ENCODE measurements around the gene LILRA5.
"Not testable (repeated sequence)": the region's sequence is repeated elsewhere in the genome, so short reads cannot be mapped to it uniquely, and the experiment has no call there.

The LILRA5 gene

GRCh38 chr19:54299515-54299914, 13.5 kb downstream of the LILRA5 start:
- no peak for DNase-seq

DNA sequence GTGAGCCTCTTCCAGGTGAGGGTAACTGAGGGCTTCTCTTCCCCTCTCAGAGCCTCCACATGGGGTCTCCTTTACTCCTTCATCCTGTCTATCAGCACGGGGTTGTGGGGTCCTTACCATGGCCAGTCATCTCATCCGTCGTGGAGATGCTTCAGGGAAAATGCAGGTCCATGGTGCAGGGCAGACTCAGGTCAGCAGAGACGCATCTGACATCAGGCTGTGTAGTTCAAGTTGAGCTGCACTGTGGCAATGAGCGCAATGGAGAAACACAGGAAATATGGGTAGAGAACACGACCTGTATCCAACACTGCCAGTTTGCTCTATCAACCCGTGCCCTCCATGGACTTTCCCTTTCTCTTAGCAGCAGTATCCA, 13.9 kb downstream of the LILRA5 start:
- no peak for DNase-seq

DNA sequence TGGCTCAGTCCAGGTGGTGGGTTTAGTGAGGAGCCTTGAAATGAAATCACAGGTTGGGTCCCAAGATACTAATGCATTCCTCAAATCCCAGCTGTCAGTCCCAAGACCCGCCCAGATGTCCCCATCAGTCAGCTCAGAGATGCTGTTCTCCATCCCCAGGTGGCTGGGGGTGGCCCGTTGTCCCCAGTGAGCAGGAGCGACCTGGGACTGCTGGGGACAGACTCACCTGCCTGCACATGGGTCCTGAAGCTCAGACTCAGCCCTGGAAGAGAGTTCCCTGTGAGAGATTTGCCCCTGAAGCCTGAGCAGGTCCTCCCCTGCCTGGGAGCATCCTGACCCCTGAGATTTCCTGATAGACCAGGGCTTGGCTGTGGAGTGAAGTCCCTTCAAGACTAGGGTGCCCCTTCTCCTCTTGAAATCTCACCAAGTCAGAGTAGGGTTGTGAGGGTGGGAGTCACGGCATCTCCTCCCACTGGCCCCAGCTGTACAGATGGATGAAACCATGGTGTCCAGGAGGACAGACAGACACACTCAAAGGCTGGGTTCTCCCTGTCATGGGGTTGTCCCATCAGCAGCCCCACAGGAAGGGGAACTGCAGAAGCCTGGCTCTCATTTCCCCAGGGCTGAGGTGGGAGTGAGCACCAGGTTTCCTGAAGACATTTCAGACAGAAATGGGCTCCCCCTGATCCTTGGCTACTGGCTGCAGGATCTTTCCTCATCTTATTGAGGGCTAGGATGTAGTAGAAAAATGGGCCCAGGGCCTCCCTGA, 14.4 kb downstream of the LILRA5 start:
- no peak for DNase-seq

- no peak for DNase-seq
Observed at GRCh38 chr19:54297759-54298305, 15.1 kb downstream of the LILRA5 start.

- no peak for DNase-seq
Observed at GRCh38 chr19:54294539-54294938, 18.4 kb downstream of the LILRA5 start.

GRCh38 chr19:54289160-54289559, 23.8 kb downstream of the LILRA5 start:
- not testable (repeated sequence) for DNase-seq

GRCh38 chr19:54287456-54287855, 25.5 kb downstream of the LILRA5 start:
- no peak for DNase-seq

DNA sequence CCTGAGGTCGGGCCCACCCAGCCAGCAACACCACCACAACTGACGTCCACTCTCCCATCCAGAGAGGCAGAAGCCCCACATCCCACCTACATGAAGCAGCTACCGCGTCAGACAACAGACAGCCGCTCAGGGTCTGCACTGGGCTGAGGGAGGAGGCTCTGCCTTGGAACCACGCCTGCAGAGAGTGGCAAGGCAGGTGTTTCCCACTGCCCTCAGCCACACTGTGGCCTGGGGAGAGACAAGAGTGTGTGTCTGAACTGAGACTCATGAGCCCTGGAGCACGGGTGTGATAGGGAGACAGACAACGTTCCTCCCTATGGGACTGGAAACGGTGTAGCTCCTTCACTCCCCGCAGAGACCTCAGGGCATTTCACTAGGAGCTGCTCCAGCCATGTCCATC, 26.7 kb downstream of the LILRA5 start:
- not testable (repeated sequence) for DNase-seq

DNA sequence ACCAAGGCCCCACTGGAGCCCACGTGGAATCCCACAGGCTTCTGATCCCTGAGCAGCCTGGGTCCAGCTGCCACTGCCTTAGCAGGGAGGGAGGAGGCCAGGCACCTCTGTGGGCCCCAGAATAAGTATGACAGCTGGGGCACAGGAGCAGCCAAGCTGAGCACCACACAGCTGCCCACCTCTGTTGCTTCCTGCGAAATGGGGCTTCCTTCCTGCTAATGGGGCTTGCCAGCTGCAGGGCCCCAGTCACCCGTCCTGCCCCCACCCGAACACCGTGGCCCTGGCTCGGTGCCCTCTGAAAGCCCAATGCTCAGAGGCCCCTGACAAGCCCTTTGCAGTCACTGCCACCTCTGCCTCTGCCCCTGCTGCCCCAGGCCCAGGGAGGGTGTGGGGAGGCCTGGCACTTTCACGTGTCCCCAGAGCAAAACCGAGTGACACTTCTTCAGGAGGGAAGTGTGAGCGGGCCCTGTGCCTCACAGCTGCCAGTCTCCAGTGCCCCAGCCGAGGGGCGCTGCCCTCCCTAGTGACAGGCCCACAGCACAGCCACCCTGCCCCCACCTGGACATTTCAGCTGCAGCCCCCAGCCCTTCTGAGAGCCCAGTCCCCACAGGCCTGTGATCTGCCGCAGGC, 27.4 kb downstream of the LILRA5 start:
- DNase-seq = not testable (repeated sequence)

DNA sequence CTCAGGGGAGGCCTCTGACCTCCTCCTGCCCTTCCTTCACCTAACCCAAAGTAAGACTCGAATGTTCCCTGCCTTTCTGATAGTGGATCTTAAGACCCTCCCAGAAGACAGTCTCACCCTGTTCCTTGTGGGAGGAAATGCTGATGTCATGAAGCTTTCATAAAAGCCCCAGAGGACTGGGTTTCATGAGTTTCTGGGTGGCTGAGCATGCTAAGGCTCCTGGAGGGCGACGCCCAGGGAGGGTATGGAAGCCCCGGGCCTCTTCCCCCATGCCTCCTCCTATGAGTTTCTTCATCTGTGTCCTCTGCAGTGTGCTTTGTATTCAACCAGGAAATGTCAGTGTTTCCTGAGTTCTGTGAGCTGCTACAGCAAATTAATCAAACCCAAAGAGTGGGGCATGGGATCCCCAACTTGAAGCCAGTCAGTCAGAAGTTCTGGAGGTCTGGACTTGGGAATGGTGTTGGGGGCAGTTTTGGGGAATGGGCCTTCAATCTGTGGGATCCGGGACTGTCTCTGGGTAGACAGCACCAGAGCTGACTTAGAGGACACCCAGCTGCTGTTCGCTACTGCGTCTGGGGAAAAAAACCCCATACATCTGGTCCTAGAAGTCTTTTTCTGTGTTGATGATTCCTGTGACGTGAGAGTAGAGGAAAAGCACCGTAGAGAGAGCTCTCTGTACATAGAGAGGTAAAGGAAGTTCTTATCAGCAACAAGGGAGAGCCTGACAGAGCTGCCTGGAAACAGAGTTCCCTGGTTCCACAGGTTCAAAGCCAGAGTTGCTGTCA, 30.1 kb downstream of the LILRA5 start:
- no peak for DNase-seq

DNA sequence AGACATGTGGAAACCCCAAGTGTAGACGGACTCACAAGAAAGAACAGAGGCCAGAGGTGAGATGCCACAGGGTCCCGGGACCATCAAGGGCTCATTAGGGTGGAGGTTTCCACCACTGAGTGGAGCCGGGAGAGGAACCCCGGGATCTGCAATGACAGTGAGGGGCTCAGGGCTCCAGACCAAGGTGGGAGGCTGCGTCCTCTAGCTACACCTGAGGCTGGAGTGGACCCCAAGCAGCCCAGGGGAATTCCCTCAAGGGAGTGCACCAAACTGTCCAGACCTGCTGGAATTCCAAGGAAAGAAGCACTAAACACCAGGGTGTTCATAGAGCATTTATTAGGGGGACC, 31.3 kb downstream of the LILRA5 start:
- DNase-seq = not testable (repeated sequence)

- no peak for DNase-seq
Observed at GRCh38 chr19:54281007-54281728, 31.8 kb downstream of the LILRA5 start, which contains the start of gene LILRB2. Gene LILRB2 (minus strand): TSS chr19:54281110. CDS start chr19:54280496, 614 bp downstream.

- not testable (repeated sequence) for DNase-seq
Observed at GRCh38 chr19:54280441-54280840, 32.5 kb downstream of the LILRA5 start.

DNA sequence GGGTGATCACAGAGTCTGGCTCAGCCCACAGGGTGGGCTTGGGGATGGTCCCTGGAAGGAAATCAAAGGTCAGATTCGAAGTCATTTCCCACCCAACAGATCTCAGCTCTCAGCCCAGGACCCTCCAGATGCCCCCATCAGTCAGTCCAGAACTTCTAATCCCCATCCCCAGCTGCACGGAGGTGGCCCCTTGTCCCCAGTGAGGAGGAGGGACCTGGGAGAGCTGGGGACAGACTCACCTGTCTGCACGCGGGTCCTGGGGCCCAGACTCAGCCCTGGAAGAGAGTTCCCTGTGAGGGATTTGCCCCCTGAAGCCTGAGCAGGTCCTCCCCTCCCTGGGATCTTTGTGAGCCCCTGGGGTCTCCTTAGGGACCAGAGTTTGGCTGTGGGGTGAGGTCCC, 32.9 kb downstream of the LILRA5 start:
- not testable (repeated sequence) for DNase-seq

- DNase-seq = no peak
Observed at GRCh38 chr19:54279406-54279962, 33.5 kb downstream of the LILRA5 start.

GRCh38 chr19:54278571-54279195, 34.3 kb downstream of the LILRA5 start:
- DNase-seq = not testable (repeated sequence)

DNA sequence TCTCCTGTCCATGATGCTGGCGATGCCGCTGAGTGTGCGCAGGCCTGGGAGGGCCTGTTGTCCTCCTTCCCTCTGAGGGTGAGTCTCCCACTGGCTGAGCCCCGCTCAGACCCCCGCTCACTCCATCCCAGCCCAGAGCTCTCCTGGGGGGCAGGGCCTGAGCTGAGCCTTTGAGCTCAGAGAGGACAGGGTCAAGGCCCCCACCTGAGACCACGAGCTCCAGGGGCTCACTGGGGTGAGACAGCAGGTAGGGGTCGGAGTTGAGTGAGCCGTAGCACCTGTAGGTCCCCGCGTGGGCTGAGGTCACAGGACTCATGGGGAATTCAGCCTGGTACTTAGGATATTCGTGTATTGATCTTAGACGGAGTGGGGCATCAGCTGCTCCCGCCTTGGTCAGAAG, 34.9 kb downstream of the LILRA5 start:
- not testable (repeated sequence) for DNase-seq

GRCh38 chr19:54277111-54277615, 35.8 kb downstream of the LILRA5 start:
- DNase-seq = not testable (repeated sequence)

- no peak for DNase-seq
Observed at GRCh38 chr19:54275951-54276350, 37.0 kb downstream of the LILRA5 start.

- not testable (repeated sequence) for DNase-seq
Observed at GRCh38 chr19:54274516-54274915, 38.5 kb downstream of the LILRA5 start.

- no peak for DNase-seq
Observed at GRCh38 chr19:54273821-54274220, 39.1 kb downstream of the LILRA5 start.

DNA sequence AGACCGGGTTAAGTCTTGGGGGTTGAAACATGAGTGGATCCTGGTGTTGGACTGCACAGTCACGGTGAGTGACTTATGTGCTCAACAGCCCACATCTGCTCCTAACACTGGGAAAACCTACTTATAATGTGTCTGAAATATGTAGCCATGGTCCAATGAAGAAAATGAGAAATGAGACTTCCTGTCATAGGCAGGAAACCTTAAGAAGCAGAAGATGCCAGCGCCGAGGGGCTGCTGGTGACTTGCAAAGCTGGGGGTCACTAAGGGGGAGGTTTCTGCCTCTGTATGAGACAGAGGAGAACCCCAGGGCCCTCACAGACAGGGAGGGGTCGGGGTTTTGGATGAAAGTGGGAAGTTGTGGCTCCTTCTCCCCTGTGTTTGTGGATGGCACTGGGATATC, 40.8 kb downstream of the LILRA5 start:
- DNase-seq = not testable (repeated sequence)

Measured in hippocampal formation (tissue), 2 donors.